Mesothelial cell of epicardium (in vitro differentiated cells): ENCODE measurements around the gene EEF1AKMT3. TPM values are rescaled to one million over a fixed set of nuclear protein-coding genes. Genes with fewer than 3 reads are reported as not detected.
"Not testable (repeated sequence)": the region's sequence is repeated elsewhere in the genome, so short reads cannot be mapped to it uniquely, and the experiment has no call there.

Experiments used
- DNase-seq, 2 experiments: peaks; one replicate each; pipeline ENCODE4 v3.0.0; 2021; ENCODE audit warnings: low spot score in 2 of 2; ENCODE audit not compliant: unreplicated experiment in 2 of 2
- H3K27ac Mint-ChIP-seq: 2 replicates; pipeline ENCODE4 v1.8.0; 2021; ENCODE audit warnings: mixed read lengths
- H3K27me3 Mint-ChIP-seq: 2 replicates; pipeline ENCODE4 v1.8.0; 2021; ENCODE audit warnings: low read depth, mixed read lengths
- H3K36me3 Mint-ChIP-seq: 2 replicates; pipeline ENCODE4 v1.8.0; 2021; ENCODE audit warnings: mixed read lengths
- H3K4me1 Mint-ChIP-seq: 2 replicates; pipeline ENCODE4 v1.8.0; 2021; ENCODE audit warnings: mixed read lengths
- H3K4me3 Mint-ChIP-seq: 2 replicates; pipeline ENCODE4 v1.8.0; 2021; ENCODE audit warnings: mild to moderate bottlenecking, moderate library complexity, mixed read lengths
- H3K9me3 Mint-ChIP-seq: 2 replicates; pipeline ENCODE4 v1.8.0; 2021; ENCODE audit warnings: mixed read lengths
- CTCF ChIP-seq: fragments of 200-600 bp; sonication (generic); IDR thresholded peaks from one replicate; pipeline ENCODE4 v1.5.0; 2021; ENCODE audit warnings: antibody characterized with exemption; ENCODE audit not compliant: unreplicated experiment
- total RNA-seq: library from RNA; stranded (reverse); gene quantifications from 3 replicates; pipeline ENCODE4 v1.2.1, GENCODE V29; 2021

EEF1AKMT3 gene
- total RNA-seq, 1 donor from 2014 or later = 8.7 TPM

- Mint-ChIP-seq H3K27ac (no peak overlapping the region), H3K9me3 (no peaks in the 10 kb centered on the region), H3K36me3 (peaks cover 8% of the 10 kb centered on the region), H3K4me3 (no peak overlapping the region), H3K27me3 (peaks cover 39% of the 10 kb centered on the region), H3K4me1 (peaks cover 34% of the 10 kb centered on the region)
- TF ChIP-seq CTCF = no peak
- DNase-seq = no peak
These were observed 2.8 kb upstream of the EEF1AKMT3 start for GRCh38 chr12:57769594-57769993.

GRCh38 chr12:57770734-57771133 lies 1.7 kb upstream of the EEF1AKMT3 start:
- TF ChIP-seq CTCF = no peak
- DNase-seq = no peak
- H3K9me3 Mint-ChIP-seq = no peaks in the 10 kb centered on the region
- H3K4me1 Mint-ChIP-seq = peaks cover 27% of the 10 kb centered on the region
- peaks cover 8% of the 10 kb centered on the region for H3K36me3 Mint-ChIP-seq
- H3K27me3 Mint-ChIP-seq = peaks cover 28% of the 10 kb centered on the region
- H3K27ac Mint-ChIP-seq = no peak overlapping the region
- H3K4me3 Mint-ChIP-seq = peak overlapping the region; percentile 36

- Mint-ChIP-seq H3K36me3 (peaks cover 8% of the 10 kb centered on the region), H3K27ac (peak overlapping the region; percentile 99), H3K9me3 (no peaks in the 10 kb centered on the region), H3K4me3 (peak overlapping the region; percentile 92), H3K4me1 (peaks cover 24% of the 10 kb centered on the region), H3K27me3 (peaks cover 22% of the 10 kb centered on the region)
- peak; percentile 80 to 89 for DNase-seq
- no peak for TF ChIP-seq CTCF
These were observed 1.1 kb upstream of the EEF1AKMT3 start for GRCh38 chr12:57771236-57771872.

GRCh38 chr12:57771873-57772428 lies 463 bp upstream of the EEF1AKMT3 start, which contains the start of gene METTL1:
Gene METTL1, minus strand, starts transcription at chr12:57772105. Its CDS starts 22 bp downstream, at chr12:57772083.
- Mint-ChIP-seq H3K36me3 (peaks cover 8% of the 10 kb centered on the region), H3K27me3 (peaks cover 16% of the 10 kb centered on the region), H3K27ac (peak within 1 kb of the TSS; percentile 99), H3K4me1 (peaks cover 18% of the 10 kb centered on the region), H3K4me3 (peak within 1 kb of the TSS; percentile 92), H3K9me3 (no peaks in the 10 kb centered on the region)
- no peak for TF ChIP-seq CTCF
- DNase-seq = peak; percentile 84 to 93

GRCh38 chr12:57774634-57775033 lies 2.2 kb downstream of the EEF1AKMT3 start:
- not testable (repeated sequence) for H3K36me3 Mint-ChIP-seq, H3K27me3 Mint-ChIP-seq, H3K9me3 Mint-ChIP-seq, H3K4me3 Mint-ChIP-seq, DNase-seq, H3K27ac Mint-ChIP-seq
- peaks cover 17% of the 10 kb centered on the region for H3K4me1 Mint-ChIP-seq

GRCh38 chr12:57775044-57775443 lies 2.6 kb downstream of the EEF1AKMT3 start:
- H3K4me1 Mint-ChIP-seq = peaks cover 17% of the 10 kb centered on the region
- no peaks in the 10 kb centered on the region for H3K9me3 Mint-ChIP-seq
- no peaks in the 10 kb centered on the region for H3K27me3 Mint-ChIP-seq
- no peak overlapping the region for H3K27ac Mint-ChIP-seq
- no peak overlapping the region for H3K4me3 Mint-ChIP-seq
- no peak for DNase-seq
- H3K36me3 Mint-ChIP-seq = peaks cover 3% of the 10 kb centered on the region
- TF ChIP-seq CTCF = no peak
